GM13976 (cell line): ENCODE measurements around the gene EIF3L.

Experiments used
- DNase-seq: peaks from one replicate; pipeline ENCODE4 v3.0.0; 2012; ENCODE audit warnings: low spot score
- CTCF ChIP-seq: IDR thresholded peaks from 2 replicates; pipeline ENCODE4 v1.5.1; 2012; ENCODE audit warnings: borderline replicate concordance, mild to moderate bottlenecking; ENCODE audit not compliant: insufficient read depth; ENCODE audit errors: extremely low read depth, missing control alignments, control extremely low read depth
- in situ Hi-C: fragments of 300-500 bp; cut with MboI; formaldehyde crosslinking; loops from one replicate; pipeline ENCODE4 v1.12.0; 2022; ENCODE audit warnings: low sequenced_read_pairs, mixed read lengths, inconsistent platforms; ENCODE audit not compliant: unreplicated experiment

The EIF3L gene

GRCh38 chr22:37913233-37913721 lies 64.1 kb downstream of the EIF3L start:
- DNase-seq, result no peak
- no peak for TF ChIP-seq CTCF
- in situ Hi-C loops, result no loop called here

- no peak for DNase-seq
- TF ChIP-seq CTCF, result no peak
- in situ Hi-C loops, result no loop called here
Measured at GRCh38 chr22:37916311-37916710, 67.1 kb downstream of the EIF3L start.

GRCh38 chr22:37917874-37918548 lies 68.8 kb downstream of the EIF3L start:
- no peak for TF ChIP-seq CTCF
- no peak for DNase-seq
- in situ Hi-C loops, result no loop called here

GRCh38 chr22:37918580-37919270 lies 69.5 kb downstream of the EIF3L start:
- no peak for DNase-seq
- TF ChIP-seq CTCF, result no peak
- in situ Hi-C loops, result no loop called here

- TF ChIP-seq CTCF, result no peak
- DNase-seq, result no peak
- in situ Hi-C loops, result no loop called here
Measured at GRCh38 chr22:37920126-37920525, 70.9 kb downstream of the EIF3L start.

GRCh38 chr22:37922191-37922590 lies 73.0 kb downstream of the EIF3L start:
- no peak for DNase-seq
- TF ChIP-seq CTCF, result no peak
- in situ Hi-C loops, result no loop called here
